K562 (cell line): ENCODE measurements around the gene MCL1. TPM values are rescaled to one million over a fixed set of nuclear protein-coding genes. Genes with fewer than 3 reads are reported as not detected.

Experiments used
- CHAMP1 ChIP-seq: fragments of 450-650 bp; IDR thresholded peaks from 2 replicates; pipeline ENCODE4 v1.6.1; 2016; ENCODE audit warnings: mild to moderate bottlenecking
- CXXC5 ChIP-seq: fragments of 250-450 bp; sonication (Bioruptor Pico); IDR thresholded peaks from 2 replicates; pipeline ENCODE4 v1.8.0; 2022; ENCODE audit warnings: inconsistent platforms, mild to moderate bottlenecking, moderate library complexity
- HMG20A ChIP-seq: fragments of 450-650 bp; formaldehyde crosslinking; conservative IDR thresholded peaks from 2 replicates; pipeline ENCODE4 v1.4.0; 2020; ENCODE audit warnings: mild to moderate bottlenecking, mixed read lengths
- HNRNPK ChIP-seq: fragments of 200-400 bp; formaldehyde crosslinking; IDR thresholded peaks from one replicate; pipeline ENCODE4 v1.6.1; 2018; ENCODE audit warnings: mild to moderate bottlenecking, low read depth, low read length; ENCODE audit not compliant: poor library complexity, severe bottlenecking
- HNRNPUL1 ChIP-seq: fragments of 200-400 bp; formaldehyde crosslinking; IDR thresholded peaks from 2 replicates; pipeline ENCODE4 v1.6.1; 2017; ENCODE audit warnings: low read length
- MECOM ChIP-seq: fragments of 250-450 bp; sonication (Bioruptor Pico); IDR thresholded peaks from 2 replicates; pipeline ENCODE4 v1.8.0; 2022; ENCODE audit warnings: inconsistent platforms
- MIER1 ChIP-seq: fragments of 450-650 bp; IDR thresholded peaks from 2 replicates; pipeline ENCODE4 v1.6.1; 2016; ENCODE audit warnings: antibody characterized with exemption, mild to moderate bottlenecking, low read depth
- MYNN ChIP-seq, 2 experiments: sonication (generic); formaldehyde crosslinking in 1 of 2; IDR thresholded peaks; 2 replicates each; pipeline versions ENCODE4 v1.5.0 to v1.6.1; 2016 to 2020; ENCODE audit warnings: antibody characterized with exemption in 1 of 2, missing genetic modification reagents in 1 of 2
- NFE2L1 ChIP-seq: fragments of 450-650 bp; IDR thresholded peaks from 2 replicates; pipeline ENCODE4 v1.6.1; 2016; ENCODE audit warnings: missing genetic modification characterization, low read depth, mild to moderate bottlenecking, missing compliant biosample characterization, moderate library complexity, borderline replicate concordance
- POLR2AphosphoS2 ChIP-seq: IDR thresholded peaks from 2 replicates; pipeline ENCODE4 v1.6.1; 2012; ENCODE audit warnings: low read length, improper control_type of control experiment
- RBM34 ChIP-seq: fragments of 200-400 bp; formaldehyde crosslinking; IDR thresholded peaks from 2 replicates; pipeline ENCODE4 v1.6.1; 2018; ENCODE audit warnings: low read length, borderline replicate concordance; ENCODE audit not compliant: insufficient read depth
- SNRNP70 ChIP-seq: fragments of 200-400 bp; formaldehyde crosslinking; optimal IDR thresholded peaks from 2 replicates; pipeline ENCODE3; 2017; ENCODE audit warnings: low read depth, low read length
- TGIF2 ChIP-seq: sonication (generic); formaldehyde crosslinking; IDR thresholded peaks from 2 replicates; pipeline ENCODE4 v1.8.1; 2022; ENCODE audit warnings: mild to moderate bottlenecking, missing genetic modification reagents, moderate library complexity
- ZC3H11A ChIP-seq: IDR thresholded peaks from 2 replicates; pipeline ENCODE4 v1.6.1; 2012; ENCODE audit warnings: low read depth, low read length, improper control_type of control experiment
- ZKSCAN1 ChIP-seq: fragments of 150-350 bp; IDR thresholded peaks from 2 replicates; pipeline ENCODE4 v1.6.1; 2016; ENCODE audit warnings: low read depth, low read length
- ZNF316 ChIP-seq: fragments of 450-650 bp; IDR thresholded peaks from 2 replicates; pipeline ENCODE4 v1.6.1; 2016
- ZNF347 ChIP-seq: fragments of 450-650 bp; formaldehyde crosslinking; IDR thresholded peaks from 2 replicates; pipeline ENCODE4 v1.4.0; 2020; ENCODE audit warnings: low read depth, mild to moderate bottlenecking, moderate library complexity
- ZNF780A ChIP-seq: fragments of 250-450 bp; sonication (Bioruptor Pico); IDR thresholded peaks from 2 replicates; pipeline ENCODE4 v1.5.0; 2021; ENCODE audit warnings: mild to moderate bottlenecking
- polyA plus RNA-seq, 8 experiments: library from polyadenylated mRNA; depleted of rRNA in 4 of 8; stranded (reverse) in 5 of 8; unstranded in 3 of 8; fragments of >200 nt; fragmentation: Nextera tagmentation in 2 of 8; fragmentation: Illumina TruSeq in 1 of 8; extraction: Ambion mirVana in 2 of 8; extraction: Trizol in 1 of 8; gene quantifications; 2 replicates each; pipeline versions ENCODE4 v1.2.1 to v1.2.3, GENCODE V29; 2011 to 2014; ENCODE audit warnings: inconsistent platforms in 1 of 8, missing spikeins in 1 of 8
- total RNA-seq, 7 experiments: library from RNA; depleted of rRNA in 6 of 7; stranded (reverse); fragments of >200 nt in 6 of 7; fragmentation: Illumina TruSeq in 2 of 7; extraction: Trizol in 2 of 7; gene quantifications; 2 replicates each; pipeline versions ENCODE4 v1.2.1 to v1.2.3, GENCODE V29; 2011 to 2021; ENCODE audit warnings: low replicate concordance in 1 of 7
- TF ChIP-seq, protein P1 (sequence below): fragments of 250-450 bp; sonication (Bioruptor Pico); IDR thresholded peaks from 2 replicates; pipeline ENCODE4 v1.5.0; 2021; ENCODE audit warnings: mild to moderate bottlenecking, borderline replicate concordance
- TF ChIP-seq, protein P2 (sequence below), 2 experiments: fragments of 450-650 bp; conservative IDR thresholded peaks; 2 replicates each; pipeline ENCODE4 v1.6.1; 2017; ENCODE audit warnings: mild to moderate bottlenecking in 2 of 2, moderate library complexity in 2 of 2
- TF ChIP-seq, protein P3 (sequence below): fragments of 250-450 bp; sonication (Bioruptor Pico); IDR thresholded peaks from 2 replicates; pipeline ENCODE4 v1.5.0; 2021

The MCL1 gene
- total and polyA plus RNA-seq, 9 of the 15 experiments (the other 6 are each of a cell fraction or from before 2014, with no cell fraction given) = 27.1 to 224 (median 138) TPM

- TF ChIP-seq ZKSCAN1 = no peak
- TF ChIP-seq, protein P1, sequence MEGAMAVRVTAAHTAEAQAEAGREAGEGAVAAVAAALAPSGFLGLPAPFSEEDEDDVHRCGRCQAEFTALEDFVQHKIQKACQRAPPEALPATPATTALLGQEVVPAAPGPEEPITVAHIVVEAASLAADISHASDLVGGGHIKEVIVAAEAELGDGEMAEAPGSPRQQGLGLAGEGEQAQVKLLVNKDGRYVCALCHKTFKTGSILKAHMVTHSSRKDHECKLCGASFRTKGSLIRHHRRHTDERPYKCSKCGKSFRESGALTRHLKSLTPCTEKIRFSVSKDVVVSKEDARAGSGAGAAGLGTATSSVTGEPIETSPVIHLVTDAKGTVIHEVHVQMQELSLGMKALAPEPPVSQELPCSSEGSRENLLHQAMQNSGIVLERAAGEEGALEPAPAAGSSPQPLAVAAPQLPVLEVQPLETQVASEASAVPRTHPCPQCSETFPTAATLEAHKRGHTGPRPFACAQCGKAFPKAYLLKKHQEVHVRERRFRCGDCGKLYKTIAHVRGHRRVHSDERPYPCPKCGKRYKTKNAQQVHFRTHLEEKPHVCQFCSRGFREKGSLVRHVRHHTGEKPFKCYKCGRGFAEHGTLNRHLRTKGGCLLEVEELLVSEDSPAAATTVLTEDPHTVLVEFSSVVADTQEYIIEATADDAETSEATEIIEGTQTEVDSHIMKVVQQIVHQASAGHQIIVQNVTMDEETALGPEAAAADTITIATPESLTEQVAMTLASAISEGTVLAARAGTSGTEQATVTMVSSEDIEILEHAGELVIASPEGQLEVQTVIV (CRISPR knock-in tag) = no peak
- TF ChIP-seq ZC3H11A = no peak
- peak; percentile 52; the same call in 1 of the 2 replicates for TF ChIP-seq CXXC5 (CRISPR knock-in tag)
- TF ChIP-seq ZNF347 = no peak
- TF ChIP-seq ZNF780A (CRISPR knock-in tag) = no peak
- TF ChIP-seq ZNF316 = no peak
- TF ChIP-seq HNRNPK = no peak
- TF ChIP-seq HNRNPUL1 = no peak
- TF ChIP-seq, protein P2, sequence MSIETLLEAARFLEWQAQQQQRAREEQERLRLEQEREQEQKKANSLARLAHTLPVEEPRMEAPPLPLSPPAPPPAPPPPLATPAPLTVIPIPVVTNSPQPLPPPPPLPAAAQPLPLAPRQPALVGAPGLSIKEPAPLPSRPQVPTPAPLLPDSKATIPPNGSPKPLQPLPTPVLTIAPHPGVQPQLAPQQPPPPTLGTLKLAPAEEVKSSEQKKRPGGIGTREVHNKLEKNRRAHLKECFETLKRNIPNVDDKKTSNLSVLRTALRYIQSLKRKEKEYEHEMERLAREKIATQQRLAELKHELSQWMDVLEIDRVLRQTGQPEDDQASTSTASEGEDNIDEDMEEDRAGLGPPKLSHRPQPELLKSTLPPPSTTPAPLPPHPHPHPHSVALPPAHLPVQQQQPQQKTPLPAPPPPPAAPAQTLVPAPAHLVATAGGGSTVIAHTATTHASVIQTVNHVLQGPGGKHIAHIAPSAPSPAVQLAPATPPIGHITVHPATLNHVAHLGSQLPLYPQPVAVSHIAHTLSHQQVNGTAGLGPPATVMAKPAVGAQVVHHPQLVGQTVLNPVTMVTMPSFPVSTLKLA (conservative IDR thresholded peaks at IDR 0.05) = 0 out of 4 replicates have a peak, but pooled peaks of 1 of the 2 experiments have one; percentile 41
- no peak for TF ChIP-seq TGIF2 (CRISPR knock-in tag)
- peak; percentile 76 for TF ChIP-seq POLR2AphosphoS2
- TF ChIP-seq, protein P3, sequence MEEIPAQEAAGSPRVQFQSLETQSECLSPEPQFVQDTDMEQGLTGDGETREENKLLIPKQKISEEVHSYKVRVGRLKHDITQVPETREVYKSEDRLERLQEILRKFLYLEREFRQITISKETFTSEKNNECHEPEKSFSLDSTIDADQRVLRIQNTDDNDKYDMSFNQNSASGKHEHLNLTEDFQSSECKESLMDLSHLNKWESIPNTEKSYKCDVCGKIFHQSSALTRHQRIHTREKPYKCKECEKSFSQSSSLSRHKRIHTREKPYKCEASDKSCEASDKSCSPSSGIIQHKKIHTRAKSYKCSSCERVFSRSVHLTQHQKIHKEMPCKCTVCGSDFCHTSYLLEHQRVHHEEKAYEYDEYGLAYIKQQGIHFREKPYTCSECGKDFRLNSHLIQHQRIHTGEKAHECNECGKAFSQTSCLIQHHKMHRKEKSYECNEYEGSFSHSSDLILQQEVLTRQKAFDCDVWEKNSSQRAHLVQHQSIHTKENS (CRISPR knock-in tag) = no peak
- TF ChIP-seq MECOM (CRISPR knock-in tag) = no peak
- no peak for TF ChIP-seq NFE2L1 (tag)
- TF ChIP-seq RBM34 = no peak
- peak; percentile 59; the same call in 1 of the 2 replicates for TF ChIP-seq MYNN (IDR thresholded peaks at IDR 0.05)
- no peak for TF ChIP-seq MYNN (CRISPR knock-in tag; IDR thresholded peaks at IDR 0.05)
- TF ChIP-seq HMG20A (CRISPR knock-in tag) = no peak
- TF ChIP-seq SNRNP70 = no peak
- no peak for TF ChIP-seq MIER1
- no peak for TF ChIP-seq CHAMP1
These were observed 27.1 kb downstream of the MCL1 start (continued) for GRCh38 chr1:150552128-150552910.
